Adrenal gland (tissue), 5 donors: ENCODE data around the gene SZT2.

Experiments used
- CTCF ChIP-seq, 6 experiments: fragments of 450-650 bp in 4 of 6; fragments of 200-600 bp in 2 of 6; sonication (generic) in 1 of 6; IDR thresholded peaks; 1 replicate in 5 of 6; 2 replicates in 1 of 6; pipeline versions ENCODE4 v1.5.1 to v1.8.0; 2016 to 2021; ENCODE audit warnings: antibody characterized with exemption in 6 of 6, mild to moderate bottlenecking in 2 of 6, moderate library complexity in 1 of 6
- POLR2A ChIP-seq, 2 donors: fragments of 450-650 bp; IDR thresholded peaks; one replicate each; pipeline ENCODE4 v1.6.1; 2017; ENCODE audit warnings: antibody characterized with exemption in 2 of 2, mild to moderate bottlenecking in 2 of 2, moderate library complexity in 1 of 2
- donor health status: DM: no; HTN: no; CAD: no.

GRCh38 chr1:43477716-43478115, 88.0 kb downstream of the SZT2 start:
- no peak for TF ChIP-seq CTCF (IDR thresholded peaks at IDR 0.05)
- TF ChIP-seq POLR2A (IDR thresholded peaks at IDR 0.05): no peak
